GM18526 (cell line): Measurements from ENCODE around the gene LYSET.

ENCODE experiments used
- POLR2A ChIP-seq: IDR thresholded peaks from 3 replicates; pipeline ENCODE4 v1.6.1; 2011; ENCODE audit not compliant: insufficient read length; ENCODE audit errors: extremely low read depth

LYSET gene

GRCh38 chr14:93219103-93219726 is 34.1 kb downstream of the LYSET start:
- TF ChIP-seq POLR2A = no peak

GRCh38 chr14:93220509-93220908 is 35.4 kb downstream of the LYSET start:
- TF ChIP-seq POLR2A = no peak

- TF ChIP-seq POLR2A = no peak
These were observed 38.4 kb downstream of the LYSET start for GRCh38 chr14:93223565-93223964.

GRCh38 chr14:93228550-93228949 is 43.4 kb downstream of the LYSET start:
- TF ChIP-seq POLR2A = no peak

- TF ChIP-seq POLR2A = no peak
These were observed 45.4 kb downstream of the LYSET start for GRCh38 chr14:93230539-93230938.

- no peak for TF ChIP-seq POLR2A
These were observed 46.2 kb downstream of the LYSET start for GRCh38 chr14:93231129-93231979.

GRCh38 chr14:93232159-93232558 is 47.0 kb downstream of the LYSET start:
- no peak for TF ChIP-seq POLR2A

- TF ChIP-seq POLR2A = no peak
These were observed 49.7 kb downstream of the LYSET start for GRCh38 chr14:93234798-93235197.
